ENCODE measurements around the gene GYG2.

The GYG2 gene

GRCh38 chrX:2878563-2878962 lies 49.8 kb downstream of the GYG2 start:
- ChIA-PET CTCF (no interaction called here), POLR2A (no interaction called here)
- Histone ChIP-seq H3K27ac (ENCODE audit: extremely low read depth, low read depth, low read length) (no peak overlapping the region), H3K36me3 (ENCODE audit: control insufficient read depth in 2 of 2, insufficient read depth in 1 of 2, low read length in 2 of 2) (peaks cover 0 to 11% of the 10 kb centered on the region in 2 experiments; a peak in 1 of 3 replicates), H3K4me3 (ENCODE audit: low read depth, low read length) (no peak overlapping the region), H3K9me3 (ENCODE audit: control insufficient read depth, insufficient read depth, low read depth, low read length) (no peaks in the 10 kb centered on the region), H3K4me1 (ENCODE audit: control insufficient read depth, insufficient read depth, low read length) (no peaks in the 10 kb centered on the region)
- TF ChIP-seq ZNF114 (tag by site-specific recombination; IDR thresholded peaks at IDR 0.05): no peak
- TF ChIP-seq ZNF792 (tag by site-specific recombination; IDR thresholded peaks at IDR 0.05): no peak
- TF ChIP-seq REST (tag by site-specific recombination; IDR thresholded peaks at IDR 0.05): no peak
- no peak for TF ChIP-seq ZNF571 (tag by site-specific recombination; IDR thresholded peaks at IDR 0.05)
- no peak for TF ChIP-seq ZNF121 (tag by site-specific recombination; IDR thresholded peaks at IDR 0.05)
- no peak for TF ChIP-seq ZNF18 (tag by site-specific recombination; IDR thresholded peaks at IDR 0.05)
- TF ChIP-seq ZNF449 (tag by site-specific recombination; IDR thresholded peaks at IDR 0.05): no peak
- TF ChIP-seq SCRT1 (tag by site-specific recombination; IDR thresholded peaks at IDR 0.05; ENCODE audit: borderline replicate concordance): no peak
- TF ChIP-seq ZNF24 (tag by site-specific recombination; IDR thresholded peaks at IDR 0.05): no peak
- no peak for TF ChIP-seq ZNF155 (tag by site-specific recombination; IDR thresholded peaks at IDR 0.05)
- TF ChIP-seq PRDM1 (tag by site-specific recombination; IDR thresholded peaks at IDR 0.05): no peak
- no peak for TF ChIP-seq ZNF843 (tag by site-specific recombination; IDR thresholded peaks at IDR 0.05)
- no peak for TF ChIP-seq ZNF426 (tag by site-specific recombination; IDR thresholded peaks at IDR 0.05)
- TF ChIP-seq GLI4 (tag by site-specific recombination; IDR thresholded peaks at IDR 0.05): no peak
- no peak for TF ChIP-seq ZBTB20 (tag by site-specific recombination; IDR thresholded peaks at IDR 0.05)
- no peak for TF ChIP-seq ZNF600 (tag by site-specific recombination; IDR thresholded peaks at IDR 0.05)
- TF ChIP-seq ZNF560 (tag by site-specific recombination; IDR thresholded peaks at IDR 0.05; ENCODE audit: borderline replicate concordance): no peak

GRCh38 chrX:2879670-2880069 lies 50.9 kb downstream of the GYG2 start:
- POLR2A ChIA-PET: no interaction called here
- no peak overlapping the region for H3K4me3 ChIP-seq (ENCODE audit: low read depth, low read length)
- no peaks in the 10 kb centered on the region for H3K4me1 ChIP-seq (ENCODE audit: control insufficient read depth, insufficient read depth, low read length)
- TF ChIP-seq ZNF785 (tag by site-specific recombination; IDR thresholded peaks at IDR 0.05) (no peak), ZFHX2 (tag by site-specific recombination; conservative IDR thresholded peaks at IDR 0.05) (no peak), ZNF302 (tag by site-specific recombination; IDR thresholded peaks at IDR 0.05; ENCODE audit: low read depth) (no peak)
- H3K27ac ChIP-seq (ENCODE audit: extremely low read depth, low read depth, low read length): no peak overlapping the region
- CTCF ChIA-PET: no interaction called here
- no peaks in the 10 kb centered on the region for H3K9me3 ChIP-seq (ENCODE audit: control insufficient read depth, insufficient read depth, low read depth, low read length)
- H3K36me3 ChIP-seq (ENCODE audit: control insufficient read depth in 2 of 2, insufficient read depth in 1 of 2, low read length in 2 of 2): peaks cover 0 to 11% of the 10 kb centered on the region in 2 experiments; a peak in 1 of 3 replicates

All from HEK293 (cell line).